Neural progenitor cell (in vitro differentiated cells): ENCODE results near the gene SOX11. TPM values are rescaled to one million over a fixed set of nuclear protein-coding genes. Genes with fewer than 3 reads are reported as not detected.

Experiments
- DNase-seq: peaks from one replicate; pipeline ENCODE4 v3.0.0-alpha.2; 2016; ENCODE audit warnings: low spot score
- H2AFZ ChIP-seq: fragments of 200-600 bp; sonication (generic); replicated peaks from 2 replicates; pipeline ENCODE4 v1.6.1; 2016; ENCODE audit warnings: antibody characterized with exemption
- H3F3A ChIP-seq: fragments of 200-600 bp; sonication (generic); 2 replicates; pipeline ENCODE4 v1.6.1; 2016; ENCODE audit warnings: antibody characterized with exemption, low read depth
- H3K27ac ChIP-seq: fragments of 200-600 bp; sonication (generic); 2 replicates; pipeline ENCODE4 v1.5.1; 2016; ENCODE audit warnings: mild to moderate bottlenecking
- H3K27me3 ChIP-seq: fragments of 200-600 bp; sonication (generic); 2 replicates; pipeline ENCODE4 v1.6.1; 2016; ENCODE audit warnings: mild to moderate bottlenecking, moderate library complexity
- H3K36me3 ChIP-seq: fragments of 200-600 bp; sonication (generic); 2 replicates; pipeline ENCODE4 v1.5.1; 2016
- H3K4me1 ChIP-seq: fragments of 200-600 bp; sonication (generic); 2 replicates; pipeline ENCODE4 v1.6.1; 2016; ENCODE audit warnings: mixed run types
- H3K4me2 ChIP-seq: fragments of 200-600 bp; sonication (generic); 2 replicates; pipeline ENCODE4 v1.6.1; 2016
- H3K4me3 ChIP-seq: fragments of 200-600 bp; sonication (generic); 2 replicates; pipeline ENCODE4 v1.5.1; 2016
- H3K79me2 ChIP-seq: fragments of 200-600 bp; sonication (generic); 2 replicates; pipeline ENCODE4 v1.6.1; 2016; ENCODE audit warnings: low read depth
- H3K9ac ChIP-seq: fragments of 200-600 bp; sonication (generic); 2 replicates; pipeline ENCODE4 v1.6.1; 2016
- H3K9me3 ChIP-seq: fragments of 200-600 bp; sonication (generic); 2 replicates; pipeline ENCODE4 v1.5.1; 2016; ENCODE audit warnings: low read depth
- H4K20me1 ChIP-seq: fragments of 200-600 bp; sonication (generic); 2 replicates; pipeline ENCODE4 v1.6.1; 2016; ENCODE audit warnings: low read depth
- H3K27ac Mint-ChIP-seq: 3 replicates; pipeline ENCODE4 v1.8.0; 2021; ENCODE audit warnings: mixed read lengths
- H3K27me3 Mint-ChIP-seq: 2 replicates; pipeline ENCODE4 v1.8.0; 2022; ENCODE audit warnings: low read depth, mild to moderate bottlenecking, inconsistent platforms, moderate library complexity, mixed read lengths; ENCODE audit not compliant: insufficient read depth
- H3K36me3 Mint-ChIP-seq: 3 replicates; pipeline ENCODE4 v1.8.0; 2021; ENCODE audit warnings: mixed read lengths
- H3K4me1 Mint-ChIP-seq: 3 replicates; pipeline ENCODE4 v1.8.0; 2021; ENCODE audit warnings: mixed read lengths
- H3K4me3 Mint-ChIP-seq: 3 replicates; pipeline ENCODE4 v1.8.0; 2021; ENCODE audit warnings: mild to moderate bottlenecking, moderate library complexity, mixed read lengths
- H3K9me3 Mint-ChIP-seq: 3 replicates; pipeline ENCODE4 v1.8.0; 2020; ENCODE audit warnings: mixed read lengths
- EZH2 ChIP-seq: fragments of 200-600 bp; sonication (generic); IDR thresholded peaks from 2 replicates; pipeline ENCODE4 v1.6.1; 2017; ENCODE audit warnings: antibody characterized with exemption, mild to moderate bottlenecking, moderate library complexity
- EZH2phosphoT487 ChIP-seq: fragments of 200-600 bp; sonication (generic); IDR thresholded peaks from 2 replicates; pipeline ENCODE4 v1.6.1; 2017; ENCODE audit warnings: antibody characterized with exemption
- total RNA-seq: library from RNA; depleted of rRNA; stranded (reverse); fragments of >200 nt; gene quantifications from 2 replicates; pipeline ENCODE4 v1.2.3, GENCODE V29; 2015; ENCODE audit warnings: low replicate concordance
- TF ChIP-seq, protein P1 (sequence below): fragments of 200-600 bp; sonication (generic); IDR thresholded peaks from 2 replicates; pipeline ENCODE4 v1.5.1; 2017; ENCODE audit warnings: antibody characterized with exemption, mild to moderate bottlenecking

The SOX11 gene
- total RNA-seq, 1 donor from 2014 or later: 176 TPM

DNA sequence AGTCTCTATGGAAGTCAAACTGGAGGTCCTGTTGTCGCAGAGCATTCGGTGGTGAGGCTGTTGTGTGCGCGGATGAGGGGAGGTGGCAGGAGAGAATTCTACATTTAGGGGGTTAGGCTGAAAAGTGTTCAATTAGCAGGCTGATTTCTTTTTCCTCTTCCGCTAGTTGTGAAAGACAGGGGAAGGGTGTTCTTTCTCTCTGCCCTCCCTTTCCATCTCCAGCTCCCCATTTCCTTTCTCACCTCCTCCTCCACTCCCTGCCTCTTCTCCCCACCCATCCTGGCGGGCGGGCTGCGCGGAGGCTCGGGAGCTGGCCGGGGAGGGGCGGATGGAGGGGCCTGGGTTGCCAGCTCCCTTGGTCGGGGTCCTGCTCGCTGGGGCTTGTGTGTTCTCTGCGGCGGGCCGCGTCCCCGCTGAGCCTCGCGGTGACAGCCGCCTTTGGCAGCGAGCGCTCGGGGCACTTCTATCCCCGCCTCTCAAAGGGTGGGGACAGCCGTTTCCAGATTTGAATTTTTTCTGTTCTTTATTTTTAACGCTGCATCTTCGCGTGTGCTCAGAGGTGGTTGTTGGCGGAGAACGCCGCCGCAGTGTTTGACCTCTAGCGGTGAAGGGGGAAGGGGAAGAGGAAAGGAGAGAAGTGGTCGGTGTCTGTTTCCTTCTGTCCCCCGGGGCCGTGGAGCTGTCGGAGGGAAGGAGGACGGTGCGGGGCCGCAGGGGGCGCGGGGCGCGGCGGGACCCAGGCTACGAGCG is 3.6 kb downstream of the SOX11 start:
- Histone ChIP-seq H3K79me2 (peaks cover 96% of the 10 kb centered on the region), H3K36me3 (peaks cover 20% of the 10 kb centered on the region), H4K20me1 (peaks cover 84% of the 10 kb centered on the region), H3K4me2 (peak overlapping the region; percentile 96), H3K4me1 (peaks cover 31% of the 10 kb centered on the region), H3K4me3 (peak overlapping the region; percentile 96), H3K9ac (peak overlapping the region; percentile 78), H2AFZ (no peak overlapping the region), H3F3A (peaks cover 53% of the 10 kb centered on the region), H3K9me3 (no peaks in the 10 kb centered on the region), H3K27me3 (no peaks in the 10 kb centered on the region), H3K27ac (peak overlapping the region; percentile 94)
- TF ChIP-seq, protein P1, sequence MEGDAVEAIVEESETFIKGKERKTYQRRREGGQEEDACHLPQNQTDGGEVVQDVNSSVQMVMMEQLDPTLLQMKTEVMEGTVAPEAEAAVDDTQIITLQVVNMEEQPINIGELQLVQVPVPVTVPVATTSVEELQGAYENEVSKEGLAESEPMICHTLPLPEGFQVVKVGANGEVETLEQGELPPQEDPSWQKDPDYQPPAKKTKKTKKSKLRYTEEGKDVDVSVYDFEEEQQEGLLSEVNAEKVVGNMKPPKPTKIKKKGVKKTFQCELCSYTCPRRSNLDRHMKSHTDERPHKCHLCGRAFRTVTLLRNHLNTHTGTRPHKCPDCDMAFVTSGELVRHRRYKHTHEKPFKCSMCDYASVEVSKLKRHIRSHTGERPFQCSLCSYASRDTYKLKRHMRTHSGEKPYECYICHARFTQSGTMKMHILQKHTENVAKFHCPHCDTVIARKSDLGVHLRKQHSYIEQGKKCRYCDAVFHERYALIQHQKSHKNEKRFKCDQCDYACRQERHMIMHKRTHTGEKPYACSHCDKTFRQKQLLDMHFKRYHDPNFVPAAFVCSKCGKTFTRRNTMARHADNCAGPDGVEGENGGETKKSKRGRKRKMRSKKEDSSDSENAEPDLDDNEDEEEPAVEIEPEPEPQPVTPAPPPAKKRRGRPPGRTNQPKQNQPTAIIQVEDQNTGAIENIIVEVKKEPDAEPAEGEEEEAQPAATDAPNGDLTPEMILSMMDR: no peak
- TF ChIP-seq EZH2: no peak
- no peak for TF ChIP-seq EZH2phosphoT487
- H3K4me3 Mint-ChIP-seq: peak overlapping the region; percentile 97
- H3K4me1 Mint-ChIP-seq: peaks cover 32% of the 10 kb centered on the region
- peaks cover 14% of the 10 kb centered on the region for H3K27me3 Mint-ChIP-seq
- peaks cover 5% of the 10 kb centered on the region for H3K9me3 Mint-ChIP-seq
- H3K36me3 Mint-ChIP-seq: peaks cover 34% of the 10 kb centered on the region
- DNase-seq: peak; percentile 65
- peak overlapping the region; percentile 99 for H3K27ac Mint-ChIP-seq

DNA sequence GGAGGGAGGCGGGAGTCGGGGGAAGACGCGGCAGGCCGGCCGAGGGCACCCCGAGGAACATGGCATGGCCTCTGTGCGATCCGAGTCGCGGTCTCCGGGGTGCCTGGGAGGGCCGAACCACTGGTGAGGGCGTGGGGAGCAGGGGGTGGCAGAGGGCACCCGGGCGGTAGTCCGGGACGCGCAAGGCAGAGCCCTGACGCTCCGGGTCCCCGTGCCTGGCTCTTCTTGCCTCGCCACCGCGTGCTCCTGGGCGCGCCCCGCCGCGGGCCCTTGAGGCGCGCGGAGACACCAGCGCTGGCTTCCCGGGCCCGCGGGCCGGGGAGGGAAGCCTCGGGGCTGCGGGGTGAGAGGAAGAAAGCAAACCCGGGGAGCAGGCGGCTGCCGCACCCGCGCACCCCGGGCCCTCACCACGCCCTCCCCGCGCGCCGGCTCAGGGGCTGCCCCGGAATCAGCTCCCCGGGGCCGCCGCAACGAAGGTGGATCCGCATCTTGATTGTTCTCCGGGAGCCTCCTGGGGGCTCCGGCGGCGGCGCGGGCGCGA is 4.3 kb downstream of the SOX11 start:
- peak overlapping the region; percentile 97 for H3K4me3 Mint-ChIP-seq
- peaks cover 97% of the 10 kb centered on the region for H3K79me2 ChIP-seq
- peak overlapping the region; percentile 78 for H3K9ac ChIP-seq
- H4K20me1 ChIP-seq: peaks cover 90% of the 10 kb centered on the region
- DNase-seq: peak; percentile 60
- no peaks in the 10 kb centered on the region for H3K27me3 ChIP-seq
- TF ChIP-seq, protein P1: no peak
- H2AFZ ChIP-seq: no peak overlapping the region
- H3K9me3 Mint-ChIP-seq: peaks cover 5% of the 10 kb centered on the region
- H3K4me2 ChIP-seq: peak overlapping the region; percentile 96
- peaks cover 23% of the 10 kb centered on the region for H3K36me3 ChIP-seq
- peaks cover 57% of the 10 kb centered on the region for H3F3A ChIP-seq
- H3K4me1 ChIP-seq: peaks cover 37% of the 10 kb centered on the region
- H3K27ac ChIP-seq: peak overlapping the region; percentile 94
- H3K9me3 ChIP-seq: no peaks in the 10 kb centered on the region
- H3K4me1 Mint-ChIP-seq: peaks cover 38% of the 10 kb centered on the region
- H3K27me3 Mint-ChIP-seq: peaks cover 14% of the 10 kb centered on the region
- peaks cover 39% of the 10 kb centered on the region for H3K36me3 Mint-ChIP-seq
- no peak overlapping the region for H3K27ac Mint-ChIP-seq
- H3K4me3 ChIP-seq: peak overlapping the region; percentile 96

DNA sequence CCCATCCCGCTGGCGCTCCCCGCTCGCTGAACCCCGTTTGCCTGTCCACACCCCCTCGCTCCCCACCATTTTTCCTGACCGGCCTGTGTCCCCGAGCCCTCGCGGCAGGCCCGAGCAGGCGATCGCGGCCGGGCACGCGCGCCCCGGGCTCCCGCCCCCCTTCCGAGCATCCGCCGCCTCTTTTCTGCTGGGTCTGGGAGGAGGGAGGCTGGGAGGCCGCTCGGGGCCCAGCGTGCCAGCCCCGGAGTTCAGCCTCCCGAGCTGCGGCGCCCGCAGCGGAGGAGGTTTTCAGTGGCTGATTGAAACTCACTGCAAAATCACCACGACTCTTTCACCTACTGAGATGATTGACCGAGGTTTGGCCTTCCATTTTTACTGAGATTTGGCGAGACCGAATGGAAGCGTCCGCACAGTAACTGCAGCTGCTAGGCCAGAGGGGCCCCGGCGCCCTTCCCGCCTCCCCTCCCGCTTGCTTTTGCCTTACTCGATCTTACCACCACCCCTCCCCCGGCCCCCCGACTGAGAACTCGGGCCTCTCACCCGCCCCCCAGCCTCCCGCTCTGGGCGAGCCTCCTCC is 4.8 kb downstream of the SOX11 start:
- Histone ChIP-seq H3K9me3 (no peaks in the 10 kb centered on the region), H3K27ac (peak overlapping the region; percentile 94), H4K20me1 (peaks cover 96% of the 10 kb centered on the region), H3K27me3 (no peaks in the 10 kb centered on the region), H3K4me2 (peak overlapping the region; percentile 96), H3K79me2 (peaks cover 99% of the 10 kb centered on the region), H3F3A (peaks cover 62% of the 10 kb centered on the region), H3K9ac (peak overlapping the region; percentile 78), H3K4me3 (peak overlapping the region; percentile 96), H3K36me3 (peaks cover 28% of the 10 kb centered on the region), H2AFZ (no peak overlapping the region), H3K4me1 (peaks cover 42% of the 10 kb centered on the region)
- DNase-seq: peak; percentile 80
- TF ChIP-seq, protein P1: no peak
- no peak for TF ChIP-seq EZH2phosphoT487
- no peak for TF ChIP-seq EZH2
- peaks cover 14% of the 10 kb centered on the region for H3K27me3 Mint-ChIP-seq
- no peak overlapping the region for H3K27ac Mint-ChIP-seq
- peak overlapping the region; percentile 83 for H3K4me3 Mint-ChIP-seq
- H3K9me3 Mint-ChIP-seq: peaks cover 5% of the 10 kb centered on the region
- peaks cover 41% of the 10 kb centered on the region for H3K36me3 Mint-ChIP-seq
- peaks cover 38% of the 10 kb centered on the region for H3K4me1 Mint-ChIP-seq
